GM12875 (cell line): Measurements from ENCODE around the gene C17orf67.

Experiments
- H3K4me3 ChIP-seq: one replicate; pipeline ENCODE4 v1.5.1; 2011; ENCODE audit warnings: low read depth, low read length, control low read depth
- CTCF ChIP-seq: IDR thresholded peaks from 2 replicates; pipeline ENCODE4 v1.5.1; 2011; ENCODE audit warnings: low read depth, mild to moderate bottlenecking, control low read depth, inconsistent platforms, low read length, moderate library complexity, borderline replicate concordance; ENCODE audit not compliant: insufficient read depth

The C17orf67 gene

DNA sequence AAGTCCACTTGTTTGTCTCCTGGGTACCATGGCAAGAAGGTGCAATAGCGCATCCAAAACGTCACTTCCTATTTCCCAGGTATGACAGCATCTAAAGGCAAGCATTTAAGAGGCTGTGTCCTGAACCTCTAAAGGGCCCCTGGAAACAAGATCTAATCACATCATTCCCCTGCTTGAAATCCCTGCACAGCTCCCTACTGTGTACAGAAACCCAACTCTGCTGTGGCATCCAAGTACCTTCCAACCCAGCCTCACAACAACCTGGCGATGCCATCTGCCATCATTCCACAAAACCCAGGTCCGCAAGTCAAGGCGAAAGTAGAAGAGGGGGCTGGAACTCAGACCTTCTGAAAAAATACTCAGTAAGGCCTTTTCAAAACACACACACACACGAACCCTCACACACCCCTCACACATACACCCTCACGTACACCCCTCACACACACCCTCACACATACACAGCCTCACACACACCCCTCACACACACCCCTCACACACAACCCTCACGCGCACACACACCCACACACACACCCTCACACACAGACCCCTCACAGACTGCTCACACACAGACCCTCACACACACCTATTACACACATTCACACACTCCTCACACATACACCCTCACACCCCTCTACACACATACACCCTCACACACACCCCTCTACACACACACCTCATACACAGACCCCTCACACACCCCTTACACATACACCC, 24.5 kb downstream of the C17orf67 start:
- no peak for TF ChIP-seq CTCF
- no peak overlapping the region for H3K4me3 ChIP-seq

DNA sequence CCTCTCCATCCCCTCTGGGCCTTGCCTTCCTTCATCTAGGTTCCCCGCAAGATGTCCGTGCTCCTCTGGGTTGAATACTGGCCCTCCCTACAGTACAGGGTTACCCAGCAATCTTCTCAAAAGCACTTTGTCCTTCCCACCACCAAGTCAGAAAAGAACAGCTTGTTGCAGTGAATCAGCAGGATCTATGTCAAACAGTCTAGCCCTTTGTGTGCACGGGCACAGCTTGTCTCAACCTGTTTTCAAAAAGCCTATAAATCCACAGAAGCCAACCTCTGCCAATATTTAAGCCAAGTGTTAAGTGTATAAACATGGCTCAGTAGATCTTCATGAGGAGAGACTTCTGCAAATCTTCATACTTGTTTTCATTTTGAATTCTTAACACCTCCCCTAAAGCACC, 25.2 kb downstream of the C17orf67 start:
- H3K4me3 ChIP-seq, result no peak overlapping the region
- no peak for TF ChIP-seq CTCF

- H3K4me3 ChIP-seq, result no peak overlapping the region
- TF ChIP-seq CTCF, result no peak
Measured at GRCh38 chr17:56807723-56808122, 26.0 kb downstream of the C17orf67 start.

DNA sequence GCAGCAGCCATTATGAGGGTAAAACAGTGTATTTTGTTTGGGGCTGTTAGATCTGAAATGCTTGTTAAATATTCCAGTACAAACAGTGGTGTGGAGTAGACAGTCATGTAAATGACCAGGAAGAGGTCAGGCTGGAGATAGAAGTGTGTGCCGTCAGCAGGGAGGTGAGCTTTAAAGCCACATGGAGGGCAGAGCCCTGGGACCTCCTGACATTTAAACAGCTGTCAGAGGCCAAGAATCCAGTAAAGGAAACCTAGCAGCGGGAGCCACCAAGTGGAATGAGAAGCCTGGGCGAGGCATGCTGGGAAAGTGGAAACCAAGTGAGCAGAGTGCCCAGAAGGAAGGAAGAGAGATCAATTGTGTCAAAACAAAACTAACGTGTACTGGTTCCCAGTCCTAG, 26.8 kb downstream of the C17orf67 start:
- no peak overlapping the region for H3K4me3 ChIP-seq
- no peak for TF ChIP-seq CTCF

GRCh38 chr17:56804454-56804853, 29.3 kb downstream of the C17orf67 start:
- no peak overlapping the region for H3K4me3 ChIP-seq
- TF ChIP-seq CTCF, result no peak

GRCh38 chr17:56803071-56803470, 30.6 kb downstream of the C17orf67 start:
- no peak for TF ChIP-seq CTCF

DNA sequence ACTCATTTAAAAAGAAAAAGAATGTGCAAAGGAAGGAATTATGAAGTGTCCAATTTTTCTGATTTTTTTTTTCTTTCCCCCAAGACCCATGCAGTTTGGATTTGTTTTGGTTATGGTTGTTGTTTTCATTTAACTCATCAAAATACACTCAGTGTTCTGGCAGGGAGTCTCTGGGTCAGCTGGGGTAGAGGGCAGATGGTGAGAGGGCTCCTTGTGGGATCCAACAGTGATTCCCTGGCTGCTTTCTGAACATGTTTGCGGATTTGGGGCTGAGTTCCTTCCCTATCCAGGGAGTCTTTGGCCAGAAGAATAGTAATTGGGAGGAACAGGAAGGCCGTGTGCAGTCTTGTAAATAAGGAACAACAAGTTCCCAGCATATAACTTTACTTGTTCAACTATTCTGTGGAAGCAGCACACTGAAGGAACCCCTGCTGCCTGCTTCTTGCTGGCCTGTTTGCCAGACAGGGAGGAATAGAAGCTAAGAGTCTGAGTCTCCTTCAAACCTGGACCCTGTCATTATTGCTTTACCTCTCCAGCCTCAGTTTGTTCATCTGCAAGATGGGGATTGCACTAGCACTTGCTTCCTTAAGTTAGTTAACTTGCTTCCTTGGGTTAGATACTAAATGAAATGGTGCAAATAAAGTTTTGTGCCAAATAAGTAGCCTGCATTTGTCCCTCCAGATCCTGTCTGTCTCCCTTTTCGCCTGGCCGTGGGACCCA, 32.1 kb downstream of the C17orf67 start:
- TF ChIP-seq CTCF, result no peak
- no peak overlapping the region for H3K4me3 ChIP-seq

More at GRCh38 chr17:56803071-56803470, 30.6 kb downstream of the C17orf67 start:
- H3K4me3 ChIP-seq, result no peak overlapping the region
